ENCODE results near the gene CXCL17.

DNA sequence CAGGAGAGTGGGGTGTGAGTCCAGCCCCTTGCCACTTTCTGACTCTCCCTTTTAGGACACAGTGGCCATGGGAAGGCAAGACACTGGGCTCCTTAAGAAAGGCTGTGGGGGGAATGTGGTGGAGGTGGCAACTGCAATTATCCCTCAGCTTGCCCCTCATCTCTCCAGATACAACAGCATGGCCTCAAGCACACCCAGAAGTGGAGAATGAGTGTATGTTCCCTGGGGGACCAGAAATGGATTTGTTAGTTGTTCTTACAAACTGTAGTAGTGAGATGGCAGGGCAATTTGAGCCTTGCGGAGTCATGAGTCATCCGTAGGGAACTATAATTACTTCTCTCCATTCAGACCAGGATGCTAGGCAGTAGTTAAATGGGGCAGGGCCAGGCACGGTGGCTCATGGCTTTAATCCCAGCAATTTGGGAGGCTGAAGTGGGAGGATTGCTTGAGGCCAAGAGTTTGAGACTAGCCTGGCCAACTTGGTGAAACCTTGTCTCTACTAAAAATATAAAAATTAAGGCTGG lies 25.6 kb upstream of the CXCL17 start:
- no peak for TF ChIP-seq EZH2 (IDR thresholded peaks at IDR 0.05; ENCODE audit: low read length)
- TF ChIP-seq, protein P1, sequence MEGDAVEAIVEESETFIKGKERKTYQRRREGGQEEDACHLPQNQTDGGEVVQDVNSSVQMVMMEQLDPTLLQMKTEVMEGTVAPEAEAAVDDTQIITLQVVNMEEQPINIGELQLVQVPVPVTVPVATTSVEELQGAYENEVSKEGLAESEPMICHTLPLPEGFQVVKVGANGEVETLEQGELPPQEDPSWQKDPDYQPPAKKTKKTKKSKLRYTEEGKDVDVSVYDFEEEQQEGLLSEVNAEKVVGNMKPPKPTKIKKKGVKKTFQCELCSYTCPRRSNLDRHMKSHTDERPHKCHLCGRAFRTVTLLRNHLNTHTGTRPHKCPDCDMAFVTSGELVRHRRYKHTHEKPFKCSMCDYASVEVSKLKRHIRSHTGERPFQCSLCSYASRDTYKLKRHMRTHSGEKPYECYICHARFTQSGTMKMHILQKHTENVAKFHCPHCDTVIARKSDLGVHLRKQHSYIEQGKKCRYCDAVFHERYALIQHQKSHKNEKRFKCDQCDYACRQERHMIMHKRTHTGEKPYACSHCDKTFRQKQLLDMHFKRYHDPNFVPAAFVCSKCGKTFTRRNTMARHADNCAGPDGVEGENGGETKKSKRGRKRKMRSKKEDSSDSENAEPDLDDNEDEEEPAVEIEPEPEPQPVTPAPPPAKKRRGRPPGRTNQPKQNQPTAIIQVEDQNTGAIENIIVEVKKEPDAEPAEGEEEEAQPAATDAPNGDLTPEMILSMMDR (optimal IDR thresholded peaks at IDR 0.05 in 1 of 3, IDR thresholded peaks at IDR 0.05 in 1 of 3, conservative IDR thresholded peaks at IDR 0.05 in 1 of 3; ENCODE audit: extremely low read depth in 1 of 3, insufficient read depth in 2 of 3, low read length in 3 of 3), result no peak

Data from keratinocyte (primary cell).